Muscle of leg (tissue), 11 donors: ENCODE measurements around the gene TRIM72. TPM values are rescaled to one million over a fixed set of nuclear protein-coding genes. Genes with fewer than 3 reads are reported as not detected.
"Not testable (repeated sequence)": the region's sequence is repeated elsewhere in the genome, so short reads cannot be mapped to it uniquely, and the experiment has no call there.

ENCODE experiments used
- DNase-seq: peaks from one replicate; pipeline ENCODE4 v3.0.0; 2013
- H3K27ac ChIP-seq: one replicate; pipeline ENCODE4 v1.5.1; 2013; ENCODE audit warnings: mild to moderate bottlenecking, low read length, control low read depth
- H3K27me3 ChIP-seq: one replicate; pipeline ENCODE4 v1.6.1; 2013; ENCODE audit warnings: low read length; ENCODE audit not compliant: control insufficient read depth, insufficient read depth
- H3K36me3 ChIP-seq: one replicate; pipeline ENCODE4 v1.6.1; 2013; ENCODE audit warnings: low read length; ENCODE audit not compliant: control insufficient read depth, insufficient read depth
- H3K4me1 ChIP-seq: one replicate; pipeline ENCODE4 v1.6.1; 2013; ENCODE audit warnings: low read length; ENCODE audit not compliant: control insufficient read depth, insufficient read depth
- H3K4me3 ChIP-seq: one replicate; pipeline ENCODE4 v1.5.1; 2013; ENCODE audit warnings: low read length, control low read depth
- H3K9me3 ChIP-seq: replicated peaks from 2 replicates; pipeline ENCODE4 v1.6.1; 2013; ENCODE audit warnings: low read depth, low read length; ENCODE audit not compliant: control insufficient read depth
- WGBS: methylation state at CpG from one replicate; pipeline ENCODE4 v1.1.5; 2013; ENCODE audit warnings: missing lambda C conversion rate; ENCODE audit not compliant: insufficient coverage; 5-methylcytosine and 5-hydroxymethylcytosine counted together
- polyA plus RNA-seq, 8 donors: library from polyadenylated mRNA; unstranded; fragments of 120-200 nt; gene quantifications; one replicate each; pipeline versions ENCODE4 v1.2.1 to v1.2.3, GENCODE V29; 2013; ENCODE audit warnings: inconsistent platforms in 1 of 8, low replicate concordance in 1 of 8; ENCODE audit not compliant: insufficient read length in 8 of 8, insufficient read depth in 1 of 8
- total RNA-seq: library from RNA; stranded (reverse); fragments of 120-200 nt; gene quantifications from one replicate; pipeline ENCODE4 v1.2.4, GENCODE V29; 2013

The TRIM72 gene
- total and polyA plus RNA-seq, 9 donors: 47.7 to 83.0 (median 55.5) TPM

- no peaks in the 10 kb centered on the region for H3K27me3 ChIP-seq
- peaks cover 95% of the 10 kb centered on the region for H3K36me3 ChIP-seq
- 94% methylated on average over 12 of the region's 12 CpGs for WGBS
- no peak for DNase-seq
- no peak overlapping the region for H3K27ac ChIP-seq
- no peaks in the 10 kb centered on the region for H3K4me1 ChIP-seq
- no peak overlapping the region for H3K4me3 ChIP-seq
- no peaks in the 10 kb centered on the region for H3K9me3 ChIP-seq
Measured at GRCh38 chr16:31190061-31190460, 23.9 kb upstream of the TRIM72 start.

GRCh38 chr16:31190818-31191444 lies 23.0 kb upstream of the TRIM72 start:
- no peaks in the 10 kb centered on the region for H3K27me3 ChIP-seq
- 92% methylated on average over 14 of the region's 17 CpGs for WGBS
- no peaks in the 10 kb centered on the region for H3K9me3 ChIP-seq
- peaks cover 93% of the 10 kb centered on the region for H3K36me3 ChIP-seq
- H3K4me3 ChIP-seq: no peak overlapping the region
- H3K27ac ChIP-seq: no peak overlapping the region
- no peaks in the 10 kb centered on the region for H3K4me1 ChIP-seq
- no peak for DNase-seq

GRCh38 chr16:31191697-31192428 lies 22.1 kb upstream of the TRIM72 start:
- Histone ChIP-seq H3K36me3 (peaks cover 90% of the 10 kb centered on the region), H3K4me3 (no peak overlapping the region), H3K4me1 (no peaks in the 10 kb centered on the region), H3K27me3 (no peaks in the 10 kb centered on the region), H3K9me3 (no peaks in the 10 kb centered on the region), H3K27ac (no peak overlapping the region)
- DNase-seq: no peak
- 90% methylated on average over 3 of the region's 5 CpGs for WGBS

GRCh38 chr16:31192856-31193642 lies 20.9 kb upstream of the TRIM72 start:
- Histone ChIP-seq H3K9me3 (no peaks in the 10 kb centered on the region), H3K36me3 (peaks cover 88% of the 10 kb centered on the region), H3K27me3 (no peaks in the 10 kb centered on the region), H3K27ac (no peak overlapping the region), H3K4me3 (no peak overlapping the region), H3K4me1 (no peaks in the 10 kb centered on the region)
- DNase-seq: no peak
- 73% methylated on average over 5 of the region's 16 CpGs for WGBS

GRCh38 chr16:31193874-31194273 lies 20.0 kb upstream of the TRIM72 start:
- H3K4me3 ChIP-seq: no peak overlapping the region
- H3K4me1 ChIP-seq: no peaks in the 10 kb centered on the region
- no peak overlapping the region for H3K27ac ChIP-seq
- no peaks in the 10 kb centered on the region for H3K9me3 ChIP-seq
- H3K27me3 ChIP-seq: no peaks in the 10 kb centered on the region
- no peak for DNase-seq
- peaks cover 85% of the 10 kb centered on the region for H3K36me3 ChIP-seq
- no CpG with 5 or more reads among the region's 2 CpGs for WGBS

- WGBS: 78% methylated on average over 3 of the region's 7 CpGs
- peaks cover 80% of the 10 kb centered on the region for H3K36me3 ChIP-seq
Measured at GRCh38 chr16:31194898-31195297, 19.0 kb upstream of the TRIM72 start.

GRCh38 chr16:31195861-31196260 lies 18.1 kb upstream of the TRIM72 start:
- H3K4me1 ChIP-seq, H3K9me3 ChIP-seq, DNase-seq, H3K27ac ChIP-seq, H3K27me3 ChIP-seq, H3K4me3 ChIP-seq: not testable (repeated sequence)
- H3K36me3 ChIP-seq: peaks cover 72% of the 10 kb centered on the region
- 93% methylated on average over 5 of the region's 11 CpGs for WGBS

More at GRCh38 chr16:31194898-31195297, 19.0 kb upstream of the TRIM72 start:
- Histone ChIP-seq H3K27ac (no peak overlapping the region), H3K9me3 (no peaks in the 10 kb centered on the region), H3K4me1 (no peaks in the 10 kb centered on the region), H3K27me3 (no peaks in the 10 kb centered on the region), H3K4me3 (no peak overlapping the region)
- DNase-seq: no peak

GRCh38 chr16:31196324-31197088 lies 17.4 kb upstream of the TRIM72 start:
- H3K36me3 ChIP-seq: peaks cover 65% of the 10 kb centered on the region
- H3K4me3 ChIP-seq: no peak overlapping the region
- DNase-seq: no peak
- no peak overlapping the region for H3K27ac ChIP-seq
- no peaks in the 10 kb centered on the region for H3K9me3 ChIP-seq
- WGBS: 78% methylated on average over 12 of the region's 17 CpGs
- peaks cover 1% of the 10 kb centered on the region for H3K4me1 ChIP-seq
- H3K27me3 ChIP-seq: no peaks in the 10 kb centered on the region

GRCh38 chr16:31198207-31198882 lies 15.6 kb upstream of the TRIM72 start:
- Histone ChIP-seq H3K4me1 (peaks cover 17% of the 10 kb centered on the region), H3K9me3 (no peaks in the 10 kb centered on the region), H3K27ac (no peak overlapping the region), H3K36me3 (peaks cover 47% of the 10 kb centered on the region), H3K4me3 (no peak overlapping the region), H3K27me3 (no peaks in the 10 kb centered on the region)
- WGBS: 49% methylated on average over 7 of the region's 7 CpGs
- DNase-seq: no peak
